GM18909 (cell line): Measurements from ENCODE around the gene TAF10.

ENCODE experiments used
- ATAC-seq: cut with Tn5 transposase; IDR thresholded peaks from one replicate; pipeline ENCODE4 v1.9.1; 2021; ENCODE audit warnings: mild to moderate bottlenecking; ENCODE audit not compliant: unreplicated experiment, poor library complexity

The TAF10 gene

DNA sequence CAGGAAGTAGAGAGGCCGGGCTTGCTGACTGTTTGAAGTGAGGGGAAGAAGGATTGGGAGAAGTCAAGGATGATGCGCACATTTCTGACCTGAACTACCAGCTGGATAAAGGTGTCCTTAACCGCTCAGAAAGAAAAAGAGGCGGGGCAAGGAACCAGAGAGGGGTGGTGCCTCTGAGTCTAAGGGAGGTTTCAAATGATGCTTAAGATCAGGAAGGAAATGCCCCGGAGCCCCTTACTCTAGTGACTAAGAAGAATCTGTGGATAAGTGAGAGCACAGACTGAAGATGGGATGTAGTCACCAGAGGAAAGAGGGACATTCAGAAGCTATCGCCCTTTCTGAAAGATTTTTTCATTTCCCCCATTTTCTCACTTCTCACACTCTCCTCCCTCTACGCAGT, 30.9 kb upstream of the TAF10 start:
- no peak for ATAC-seq

DNA sequence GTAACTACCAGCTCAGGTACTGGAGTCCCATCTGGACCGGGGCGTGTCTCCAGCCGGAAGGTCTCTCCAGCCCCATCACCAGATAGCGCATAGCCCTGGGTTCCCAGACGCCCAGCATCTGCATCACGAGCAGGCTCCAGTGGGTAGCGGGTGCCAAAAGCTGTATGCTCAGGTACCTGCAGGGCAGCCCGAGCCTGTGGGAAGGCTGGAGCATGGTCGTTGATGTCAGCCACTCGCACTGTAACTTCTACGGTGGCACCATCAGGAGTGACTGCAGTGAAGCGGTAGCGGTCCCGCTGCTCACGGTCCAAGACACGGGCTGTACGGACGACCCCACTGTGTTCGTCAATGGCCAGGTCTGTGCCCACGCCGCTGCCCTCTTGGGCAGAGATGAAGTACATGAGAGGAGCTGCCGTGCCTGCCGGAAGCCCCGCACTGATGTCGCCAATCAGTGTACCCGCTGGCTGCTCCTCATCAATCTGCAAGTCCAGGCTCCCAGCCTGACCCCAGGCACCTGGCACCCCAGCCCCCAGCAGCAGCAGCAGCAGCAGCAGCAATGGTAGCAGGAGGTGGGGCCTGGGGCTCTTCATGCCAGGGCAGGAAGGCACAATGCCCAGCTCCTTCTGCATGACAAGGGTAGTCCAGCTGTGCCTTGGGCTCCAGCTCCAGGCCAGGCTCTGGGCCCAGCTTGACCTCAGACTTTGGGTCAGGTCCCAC, 29.1 kb upstream of the TAF10 start:
- ATAC-seq = no peak

DNA sequence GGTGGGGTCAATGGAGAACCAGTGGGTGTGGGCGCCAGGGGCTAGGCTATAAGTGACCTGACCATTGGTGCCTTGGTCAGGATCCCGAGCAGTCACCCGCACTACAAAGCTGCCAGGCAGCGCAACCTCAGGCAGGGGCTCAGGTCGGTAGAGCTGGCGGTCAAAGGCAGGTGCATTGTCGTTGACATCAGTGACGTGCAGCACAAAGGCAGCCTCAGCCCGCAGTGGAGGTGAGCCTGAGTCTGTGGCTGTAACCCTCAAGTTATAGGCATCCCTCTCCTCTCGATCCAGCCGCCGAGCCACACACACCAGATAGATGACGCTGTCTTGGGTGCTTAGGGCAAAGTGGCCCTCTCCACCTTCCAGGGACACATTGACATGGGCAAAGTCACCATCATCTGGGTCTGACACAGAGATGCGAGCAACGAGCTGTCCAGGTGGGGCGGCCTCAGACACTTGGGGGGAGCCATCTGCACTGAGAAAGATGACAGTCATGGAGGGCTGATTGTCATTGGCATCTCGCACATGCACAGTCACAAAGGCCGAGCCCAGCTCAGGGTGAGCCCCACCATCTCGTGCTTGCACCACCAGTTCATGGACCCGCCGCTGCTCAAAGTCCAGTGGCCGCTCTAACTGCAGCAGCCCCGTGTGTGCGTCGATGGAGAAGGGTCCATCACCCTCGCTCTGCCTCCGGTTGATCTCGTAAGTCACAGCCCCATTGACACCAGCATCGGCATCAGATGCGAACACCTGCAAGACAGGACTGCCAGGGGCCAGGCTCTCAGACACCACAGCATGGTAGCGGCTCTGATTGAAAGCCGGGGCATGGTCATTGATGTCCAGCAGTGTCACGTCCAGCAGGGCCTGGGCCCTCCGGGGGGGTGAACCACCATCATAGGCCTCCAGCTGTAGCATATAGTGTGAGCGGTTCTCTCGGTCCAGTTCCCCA, 28.3 kb upstream of the TAF10 start:
- no peak for ATAC-seq

- no peak for ATAC-seq
These were observed 26.4 kb upstream of the TAF10 start for GRCh38 chr11:6638429-6638828.

DNA sequence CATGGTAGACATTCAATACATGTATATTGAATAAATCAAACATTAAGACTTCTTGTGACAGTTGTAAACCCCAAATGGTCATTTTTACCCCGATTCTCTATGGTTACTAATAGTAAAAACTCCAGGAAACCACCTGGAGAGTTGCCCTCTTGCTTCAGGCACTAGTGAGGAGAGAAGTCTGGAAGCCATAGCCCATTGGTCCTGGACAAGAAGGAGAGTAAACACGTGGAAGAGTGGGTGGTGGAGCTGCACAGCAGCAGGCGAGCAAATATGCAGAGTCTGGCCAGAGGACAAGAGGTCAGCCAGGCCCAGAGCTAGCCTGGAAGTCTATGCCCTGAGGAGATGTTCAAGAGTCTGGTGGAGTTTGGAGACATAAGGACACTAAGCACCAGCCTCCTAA, 25.9 kb upstream of the TAF10 start:
- no peak for ATAC-seq

- no peak for ATAC-seq
These were observed 24.5 kb upstream of the TAF10 start for GRCh38 chr11:6636480-6636879.

- ATAC-seq = no peak
These were observed 23.3 kb upstream of the TAF10 start for GRCh38 chr11:6635082-6635932.

GRCh38 chr11:6634534-6634933, 22.5 kb upstream of the TAF10 start:
- no peak for ATAC-seq

- no peak for ATAC-seq
These were observed 21.7 kb upstream of the TAF10 start for GRCh38 chr11:6633422-6634408.

DNA sequence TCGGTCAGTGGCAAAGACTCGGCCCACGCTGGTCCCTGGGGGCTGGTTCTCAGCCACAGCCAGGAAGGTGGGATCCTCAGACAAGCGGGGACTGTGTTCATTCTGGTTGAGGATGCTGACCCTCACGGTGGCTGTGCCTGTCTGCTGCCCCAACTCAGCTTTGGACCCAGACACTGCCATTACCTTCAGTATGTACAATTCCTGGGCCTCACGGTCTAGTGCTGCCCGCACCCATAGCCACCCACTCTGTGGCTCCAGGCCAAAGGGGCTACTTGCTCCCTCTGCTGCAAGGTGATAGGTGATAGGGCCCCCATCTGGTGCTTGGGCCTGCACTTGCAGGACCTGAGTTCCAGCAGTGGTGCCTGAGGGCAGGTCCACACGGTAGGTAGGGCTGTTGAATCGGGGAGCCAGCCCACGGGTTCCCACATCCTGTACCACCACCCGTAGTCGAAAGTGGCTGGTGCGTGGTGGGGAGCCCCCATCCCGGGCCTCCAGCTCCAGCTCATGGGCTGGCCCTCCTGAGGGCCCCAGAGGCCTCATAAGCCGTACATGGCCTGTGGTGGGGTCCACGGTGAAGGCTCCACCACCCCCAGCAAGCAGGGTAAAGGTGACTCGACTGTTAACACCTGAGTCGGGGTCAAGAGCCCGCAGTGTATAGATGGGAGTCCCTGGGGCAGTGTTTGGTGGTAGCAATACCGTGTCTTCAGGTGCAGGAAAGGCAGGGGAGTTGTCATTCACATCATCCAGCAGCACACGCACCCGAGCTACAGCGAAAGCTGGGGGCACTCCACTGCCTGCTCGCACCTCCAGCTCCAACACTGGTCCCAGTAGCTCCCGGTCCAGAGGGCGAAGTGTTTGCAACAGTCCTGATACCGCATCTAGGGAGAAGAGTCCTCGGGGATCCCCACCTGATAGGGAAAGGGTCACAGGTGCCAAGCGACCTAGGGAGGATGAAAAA, 20.4 kb upstream of the TAF10 start:
- ATAC-seq = no peak

- ATAC-seq = no peak
These were observed 19.4 kb upstream of the TAF10 start for GRCh38 chr11:6631361-6631890.

DNA sequence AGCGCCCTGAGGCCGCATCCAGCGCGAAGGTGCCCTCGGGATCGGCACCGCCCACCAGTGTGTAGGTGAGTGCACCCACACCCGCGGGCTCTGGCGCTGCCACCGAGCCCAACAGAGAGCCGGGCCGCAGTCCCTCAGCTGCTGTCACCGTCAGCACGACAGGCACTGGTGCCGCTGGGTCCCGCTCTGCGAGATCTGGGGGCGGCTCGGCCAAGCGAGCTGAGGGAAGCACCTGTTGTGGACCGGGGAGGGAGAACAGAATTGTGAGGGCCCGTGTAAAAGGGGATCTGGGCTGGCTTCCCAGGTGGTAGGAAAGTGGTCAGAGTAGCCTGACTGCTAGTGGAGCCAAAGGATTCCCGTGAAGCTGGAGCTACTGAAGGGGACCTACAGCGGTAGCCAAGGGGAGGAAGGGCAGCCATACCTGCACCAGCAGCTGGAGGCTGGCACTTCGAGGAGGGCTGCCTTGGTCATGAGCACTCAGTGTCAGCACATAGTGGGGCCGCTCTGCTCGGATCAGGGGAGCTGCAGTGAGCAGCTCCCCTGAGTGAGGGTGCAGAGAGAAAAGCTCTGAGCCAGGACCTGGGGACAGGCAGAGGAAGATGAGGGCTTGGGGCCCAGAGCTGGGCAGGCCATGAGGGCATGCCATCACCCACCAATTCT, 18.7 kb upstream of the TAF10 start:
- ATAC-seq = no peak

DNA sequence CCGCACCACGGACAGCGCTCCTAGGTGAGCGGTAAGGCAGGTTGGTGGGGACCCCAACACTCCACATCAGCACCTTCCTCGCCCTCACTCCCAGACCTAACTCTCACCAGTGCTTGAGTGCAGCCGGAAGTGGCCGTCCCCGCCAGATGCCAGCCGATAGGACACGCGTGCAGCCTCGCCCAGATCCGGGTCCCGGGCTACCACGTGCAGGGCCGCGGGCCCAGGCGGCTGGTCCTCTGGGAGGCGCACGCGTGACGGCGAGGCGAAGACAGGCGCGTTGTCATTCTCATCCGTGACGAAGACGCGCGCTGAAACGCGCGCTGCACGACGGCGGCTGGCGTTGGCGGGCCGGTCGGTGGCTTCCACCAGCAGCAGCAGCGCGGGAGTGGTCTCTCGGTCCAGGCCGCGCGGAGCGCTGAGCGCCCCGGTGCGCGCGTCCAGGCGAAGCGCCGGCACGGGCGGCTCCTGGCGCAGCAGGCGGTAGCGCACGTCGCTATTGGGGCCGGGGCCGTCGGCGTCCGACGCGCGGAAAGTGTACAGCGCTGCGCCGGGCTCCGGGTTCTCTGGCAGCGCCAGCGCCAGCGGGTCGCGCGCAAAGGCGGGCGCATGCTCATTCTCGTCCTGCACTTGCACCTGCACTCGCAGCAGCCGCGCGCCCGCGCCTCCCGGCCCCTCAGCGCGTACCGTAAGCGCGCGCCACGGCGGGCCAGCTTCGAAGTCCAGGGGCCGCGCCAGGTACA, 18.0 kb upstream of the TAF10 start:
- no peak for ATAC-seq

DNA sequence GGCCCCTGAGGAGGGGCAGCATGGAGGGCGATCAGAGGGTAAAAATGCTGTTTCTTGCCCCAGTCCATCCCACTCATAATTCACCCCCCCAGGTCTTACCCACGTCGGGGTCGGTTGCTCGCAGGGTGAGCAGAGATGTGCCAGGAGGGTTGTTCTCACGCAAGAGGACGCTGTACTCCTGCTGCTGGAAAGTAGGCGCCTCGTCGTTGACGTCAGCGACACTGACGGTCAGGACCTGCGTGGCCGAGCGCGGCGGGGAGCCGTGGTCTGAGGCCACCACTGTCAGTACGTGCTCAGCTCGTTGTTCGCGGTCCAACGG, 17.5 kb upstream of the TAF10 start:
- no peak for ATAC-seq

- no peak for ATAC-seq
These were observed 16.5 kb upstream of the TAF10 start for GRCh38 chr11:6628526-6628925.

DNA sequence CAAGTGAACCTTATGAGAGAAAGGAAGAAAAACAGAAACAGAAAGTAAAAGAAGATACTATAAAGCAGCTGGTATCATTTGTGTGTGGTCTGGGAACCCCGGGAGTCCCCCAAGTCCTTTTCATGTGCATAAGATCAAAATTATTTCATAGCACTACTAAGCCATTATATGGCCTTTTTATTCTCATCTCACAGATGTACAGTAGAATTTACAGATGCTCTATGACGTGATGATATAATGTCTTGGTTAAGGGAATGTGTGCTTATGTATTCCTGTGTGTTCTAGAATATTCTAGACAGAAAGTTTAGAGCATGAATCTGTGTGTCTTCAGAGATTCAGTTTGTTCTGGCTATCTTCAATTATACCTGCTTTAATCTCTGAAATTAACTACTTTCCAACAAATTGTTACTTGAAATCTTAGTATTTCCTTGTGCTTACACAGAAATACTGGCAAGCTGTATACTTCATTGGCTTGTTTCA, 15.8 kb upstream of the TAF10 start:
- peak; percentile 67 for ATAC-seq
